ENCODE measurements around the gene FOXS1.
A peak's percentile ranks its signal among the peaks of the same experiment; 100 is the strongest.
"Not testable (repeated sequence)": the region's sequence is repeated elsewhere in the genome, so short reads cannot be mapped to it uniquely, and the experiment has no call there.

Gene FOXS1

GRCh38 chr20:31830406-31830981, 14.9 kb downstream of the FOXS1 start:
- Histone ChIP-seq H3K4me3 (ENCODE audit: low read length in 2 of 2) (no peak overlapping the region), H3K9ac (ENCODE audit: low read length in 2 of 2) (no peak overlapping the region), H3K27ac (ENCODE audit: low read length) (no peak overlapping the region), H3K9me3 (ENCODE audit: control insufficient read depth in 2 of 2, low read length in 2 of 2) (no peaks in the 10 kb centered on the region), H3K4me1 (ENCODE audit: control insufficient read depth, insufficient read depth, low read length) (peaks cover 5% of the 10 kb centered on the region), H3K27me3 (ENCODE audit: control insufficient read depth in 1 of 2, insufficient read depth in 2 of 2, low read length in 2 of 2) (peaks cover 0 to 3% of the 10 kb centered on the region in 2 donors), H3K36me3 (ENCODE audit: control insufficient read depth in 2 of 2, insufficient read depth in 2 of 2, low read length in 2 of 2) (no peaks in the 10 kb centered on the region)

- no peaks in the 10 kb centered on the region for H3K36me3 ChIP-seq (ENCODE audit: control insufficient read depth in 2 of 2, insufficient read depth in 2 of 2, low read length in 2 of 2)
- H3K27me3 ChIP-seq (ENCODE audit: control insufficient read depth in 1 of 2, insufficient read depth in 2 of 2, low read length in 2 of 2), result peaks cover 0 to 4% of the 10 kb centered on the region in 2 donors
- H3K9ac ChIP-seq (ENCODE audit: low read length in 2 of 2), result no peak overlapping the region
- no peak overlapping the region for H3K27ac ChIP-seq (ENCODE audit: low read length)
- H3K9me3 ChIP-seq (ENCODE audit: control insufficient read depth in 2 of 2, low read length in 2 of 2), result no peaks in the 10 kb centered on the region
- H3K4me3 ChIP-seq (ENCODE audit: low read length in 2 of 2), result no peak overlapping the region
- H3K4me1 ChIP-seq (ENCODE audit: control insufficient read depth, insufficient read depth, low read length), result peaks cover 5% of the 10 kb centered on the region
Measured at GRCh38 chr20:31829731-31830130, 15.7 kb downstream of the FOXS1 start.

- H3K36me3 ChIP-seq (ENCODE audit: control insufficient read depth in 2 of 2, insufficient read depth in 2 of 2, low read length in 2 of 2); H3K4me3 ChIP-seq (ENCODE audit: low read length in 2 of 2); H3K4me1 ChIP-seq (ENCODE audit: control insufficient read depth, insufficient read depth, low read length); H3K27ac ChIP-seq (ENCODE audit: low read length); H3K9ac ChIP-seq (ENCODE audit: low read length in 2 of 2); H3K9me3 ChIP-seq (ENCODE audit: control insufficient read depth in 2 of 2, low read length in 2 of 2); H3K27me3 ChIP-seq (ENCODE audit: control insufficient read depth in 1 of 2, insufficient read depth in 2 of 2, low read length in 2 of 2): not testable (repeated sequence)
Measured at GRCh38 chr20:31828016-31828415, 17.4 kb downstream of the FOXS1 start.

GRCh38 chr20:31827059-31827458, 18.3 kb downstream of the FOXS1 start:
- peaks cover 10% of the 10 kb centered on the region for H3K4me1 ChIP-seq (ENCODE audit: control insufficient read depth, insufficient read depth, low read length)
- no peak overlapping the region for H3K4me3 ChIP-seq (ENCODE audit: low read length in 2 of 2)
- H3K27ac ChIP-seq (ENCODE audit: low read length), result no peak overlapping the region
- H3K36me3 ChIP-seq (ENCODE audit: control insufficient read depth in 2 of 2, insufficient read depth in 2 of 2, low read length in 2 of 2), result no peaks in the 10 kb centered on the region
- H3K9me3 ChIP-seq (ENCODE audit: control insufficient read depth in 2 of 2, low read length in 2 of 2), result no peaks in the 10 kb centered on the region
- peaks cover 0 to 7% of the 10 kb centered on the region in 2 donors for H3K27me3 ChIP-seq (ENCODE audit: control insufficient read depth in 1 of 2, insufficient read depth in 2 of 2, low read length in 2 of 2)
- H3K9ac ChIP-seq (ENCODE audit: low read length in 2 of 2), result no peak overlapping the region

GRCh38 chr20:31826074-31826473, 19.3 kb downstream of the FOXS1 start:
- no peak overlapping the region for H3K27ac ChIP-seq (ENCODE audit: low read length)
- H3K4me1 ChIP-seq (ENCODE audit: control insufficient read depth, insufficient read depth, low read length), result peaks cover 10% of the 10 kb centered on the region
- no peaks in the 10 kb centered on the region for H3K36me3 ChIP-seq (ENCODE audit: control insufficient read depth in 2 of 2, insufficient read depth in 2 of 2, low read length in 2 of 2)
- H3K9ac ChIP-seq (ENCODE audit: low read length in 2 of 2), result no peak overlapping the region
- no peaks in the 10 kb centered on the region for H3K9me3 ChIP-seq (ENCODE audit: control insufficient read depth in 2 of 2, low read length in 2 of 2)
- H3K4me3 ChIP-seq (ENCODE audit: low read length in 2 of 2), result no peak overlapping the region
- peaks cover 0 to 7% of the 10 kb centered on the region in 2 donors for H3K27me3 ChIP-seq (ENCODE audit: control insufficient read depth in 1 of 2, insufficient read depth in 2 of 2, low read length in 2 of 2)

GRCh38 chr20:31824554-31825313, 20.7 kb downstream of the FOXS1 start:
- no peak overlapping the region for H3K9ac ChIP-seq (ENCODE audit: low read length in 2 of 2)
- no peak overlapping the region for H3K27ac ChIP-seq (ENCODE audit: low read length)
- no peak overlapping the region for H3K4me3 ChIP-seq (ENCODE audit: low read length in 2 of 2)
- peaks cover 0 to 7% of the 10 kb centered on the region in 2 donors for H3K27me3 ChIP-seq (ENCODE audit: control insufficient read depth in 1 of 2, insufficient read depth in 2 of 2, low read length in 2 of 2)
- no peaks in the 10 kb centered on the region for H3K9me3 ChIP-seq (ENCODE audit: control insufficient read depth in 2 of 2, low read length in 2 of 2)
- H3K4me1 ChIP-seq (ENCODE audit: control insufficient read depth, insufficient read depth, low read length), result peaks cover 10% of the 10 kb centered on the region
- H3K36me3 ChIP-seq (ENCODE audit: control insufficient read depth in 2 of 2, insufficient read depth in 2 of 2, low read length in 2 of 2), result no peaks in the 10 kb centered on the region

- H3K27ac ChIP-seq (ENCODE audit: low read length), result no peak overlapping the region
- no peak overlapping the region for H3K9ac ChIP-seq (ENCODE audit: low read length in 2 of 2)
- no peaks in the 10 kb centered on the region for H3K9me3 ChIP-seq (ENCODE audit: control insufficient read depth in 2 of 2, low read length in 2 of 2)
- H3K4me1 ChIP-seq (ENCODE audit: control insufficient read depth, insufficient read depth, low read length), result peaks cover 10% of the 10 kb centered on the region
- H3K27me3 ChIP-seq (ENCODE audit: control insufficient read depth in 1 of 2, insufficient read depth in 2 of 2, low read length in 2 of 2), result peaks cover 0 to 7% of the 10 kb centered on the region in 2 donors
- no peak overlapping the region for H3K4me3 ChIP-seq (ENCODE audit: low read length in 2 of 2)
- no peaks in the 10 kb centered on the region for H3K36me3 ChIP-seq (ENCODE audit: control insufficient read depth in 2 of 2, insufficient read depth in 2 of 2, low read length in 2 of 2)
Measured at GRCh38 chr20:31824125-31824485, 21.3 kb downstream of the FOXS1 start.

- no peak overlapping the region for H3K9ac ChIP-seq (ENCODE audit: low read length in 2 of 2)
- no peak overlapping the region for H3K4me3 ChIP-seq (ENCODE audit: low read length in 2 of 2)
- H3K9me3 ChIP-seq (ENCODE audit: control insufficient read depth in 2 of 2, low read length in 2 of 2), result no peaks in the 10 kb centered on the region
- H3K27me3 ChIP-seq (ENCODE audit: control insufficient read depth in 1 of 2, insufficient read depth in 2 of 2, low read length in 2 of 2), result peaks cover 0 to 7% of the 10 kb centered on the region in 2 donors
- no peaks in the 10 kb centered on the region for H3K36me3 ChIP-seq (ENCODE audit: control insufficient read depth in 2 of 2, insufficient read depth in 2 of 2, low read length in 2 of 2)
- no peak overlapping the region for H3K27ac ChIP-seq (ENCODE audit: low read length)
- H3K4me1 ChIP-seq (ENCODE audit: control insufficient read depth, insufficient read depth, low read length), result peaks cover 10% of the 10 kb centered on the region
Measured at GRCh38 chr20:31823360-31824124, 21.9 kb downstream of the FOXS1 start.

GRCh38 chr20:31822421-31823330, 22.7 kb downstream of the FOXS1 start:
- Histone ChIP-seq H3K4me3 (ENCODE audit: low read length in 2 of 2) (peak overlapping the region in 1 of 2 donors; percentile 49), H3K9ac (ENCODE audit: low read length in 2 of 2) (no peak overlapping the region), H3K36me3 (ENCODE audit: control insufficient read depth in 2 of 2, insufficient read depth in 2 of 2, low read length in 2 of 2) (no peaks in the 10 kb centered on the region), H3K27me3 (ENCODE audit: control insufficient read depth in 1 of 2, insufficient read depth in 2 of 2, low read length in 2 of 2) (peaks cover 0 to 7% of the 10 kb centered on the region in 2 donors), H3K4me1 (ENCODE audit: control insufficient read depth, insufficient read depth, low read length) (peaks cover 10% of the 10 kb centered on the region), H3K9me3 (ENCODE audit: control insufficient read depth in 2 of 2, low read length in 2 of 2) (no peaks in the 10 kb centered on the region), H3K27ac (ENCODE audit: low read length) (no peak overlapping the region)

GRCh38 chr20:31821427-31821826, 24.0 kb downstream of the FOXS1 start:
- no peaks in the 10 kb centered on the region for H3K9me3 ChIP-seq (ENCODE audit: control insufficient read depth in 2 of 2, low read length in 2 of 2)
- no peak overlapping the region for H3K27ac ChIP-seq (ENCODE audit: low read length)
- no peaks in the 10 kb centered on the region for H3K36me3 ChIP-seq (ENCODE audit: control insufficient read depth in 2 of 2, insufficient read depth in 2 of 2, low read length in 2 of 2)
- H3K27me3 ChIP-seq (ENCODE audit: control insufficient read depth in 1 of 2, insufficient read depth in 2 of 2, low read length in 2 of 2), result peaks cover 0 to 7% of the 10 kb centered on the region in 2 donors
- no peak overlapping the region for H3K9ac ChIP-seq (ENCODE audit: low read length in 2 of 2)
- H3K4me3 ChIP-seq (ENCODE audit: low read length in 2 of 2), result no peak overlapping the region
- peaks cover 10% of the 10 kb centered on the region for H3K4me1 ChIP-seq (ENCODE audit: control insufficient read depth, insufficient read depth, low read length)
